ENCODE measurements around the gene RFX2.
A peak's percentile ranks its signal among the peaks of the same experiment; 100 is the strongest.
"Not testable (repeated sequence)": the region's sequence is repeated elsewhere in the genome, so short reads cannot be mapped to it uniquely, and the experiment has no call there.

RFX2 gene

GRCh38 chr19:5987077-5987818 lies 123.1 kb downstream of the RFX2 start:
- DNase-seq, result peak; percentile 83

- DNase-seq, result not testable (repeated sequence)
Observed at GRCh38 chr19:5985837-5986236, 124.5 kb downstream of the RFX2 start.

GRCh38 chr19:5985098-5985783 lies 125.1 kb downstream of the RFX2 start:
- DNase-seq, result no peak

GRCh38 chr19:5984600-5984999 lies 125.7 kb downstream of the RFX2 start:
- DNase-seq, result no peak

- DNase-seq, result peak; percentile 25
Observed at GRCh38 chr19:5983367-5983955, 126.8 kb downstream of the RFX2 start.

- no peak for DNase-seq
Observed at GRCh38 chr19:5978606-5979552, 131.4 kb downstream of the RFX2 start.

GRCh38 chr19:5977785-5978605 lies 132.3 kb downstream of the RFX2 start, which contains the start of gene RANBP3:
RANBP3 (minus strand) TSS chr19:5978140; CDS start chr19:5978082, 58 bp downstream.
- peak; percentile 100 for DNase-seq

- no peak for DNase-seq
Observed at GRCh38 chr19:5977222-5977784, 133.0 kb downstream of the RFX2 start.

GRCh38 chr19:5976768-5977167 lies 133.5 kb downstream of the RFX2 start:
- DNase-seq, result no peak

- no peak for DNase-seq
Observed at GRCh38 chr19:5975388-5975728, 134.9 kb downstream of the RFX2 start.

- no peak for DNase-seq
Observed at GRCh38 chr19:5974721-5975387, 135.4 kb downstream of the RFX2 start.

- no peak for DNase-seq
Observed at GRCh38 chr19:5973867-5974635, 136.2 kb downstream of the RFX2 start.

GRCh38 chr19:5973376-5973775 lies 136.9 kb downstream of the RFX2 start:
- no peak for DNase-seq

GRCh38 chr19:5972355-5972731 lies 138.0 kb downstream of the RFX2 start:
- DNase-seq, result no peak

- no peak for DNase-seq
Observed at GRCh38 chr19:5971714-5972354, 138.5 kb downstream of the RFX2 start.

- DNase-seq, result no peak
Observed at GRCh38 chr19:5969476-5969875, 140.8 kb downstream of the RFX2 start.

- DNase-seq, result no peak
Observed at GRCh38 chr19:5968431-5969373, 141.6 kb downstream of the RFX2 start.

GRCh38 chr19:5967994-5968430 lies 142.3 kb downstream of the RFX2 start:
- DNase-seq, result peak; percentile 80

GRCh38 chr19:5967571-5967970 lies 142.7 kb downstream of the RFX2 start:
- no peak for DNase-seq
